ENCODE data around the gene EIF4E2. TPM values are rescaled to one million over a fixed set of nuclear protein-coding genes. Genes with fewer than 3 reads are reported as not detected.

The EIF4E2 gene
- total and polyA plus RNA-seq, 2 of the 4 experiments (the other 2 are of a cell fraction), result 52.1 to 105 TPM

- no peak overlapping the region for H4K91ac ChIP-seq (ENCODE audit: insufficient read depth, low read depth, low read length)
- H3K27ac ChIP-seq (ENCODE audit: insufficient read depth, low read length), result no peak overlapping the region
- CTCF ChIA-PET, result no interaction called here
Measured at GRCh38 chr2:232528746-232529460, 21.6 kb upstream of the EIF4E2 start.

More at GRCh38 chr2:232528746-232529460, 21.6 kb upstream of the EIF4E2 start:
- H3K4me2 ChIP-seq (ENCODE audit: low read depth, low read length), result no peak overlapping the region
- no TSS peak for BruUV-seq (replicated peaks)
- no peak overlapping the region for H2AK9ac ChIP-seq (replicated peaks; ENCODE audit: low read depth, low read length, poor library complexity)
- no peak overlapping the region for H3K18ac ChIP-seq (ENCODE audit: low read depth, low read length)
- no peak overlapping the region for H3K4me3 ChIP-seq (ENCODE audit: insufficient read depth, low read depth, low read length)
- POLR2A ChIA-PET (ENCODE audit: unreplicated experiment), result no interaction called here
- no peaks in the 10 kb centered on the region for H3K4me1 ChIP-seq (ENCODE audit: control insufficient read depth, insufficient read depth, low read length)
- H3K36me3 ChIP-seq (ENCODE audit: control insufficient read depth, insufficient read depth, low read length), result no peaks in the 10 kb centered on the region
- DNase-seq (no peak), ATAC-seq (ENCODE audit: low read depth) (no peak)
- no peak overlapping the region for H3K23ac ChIP-seq (ENCODE audit: low read depth, low read length)
- no peak overlapping the region for H3K4ac ChIP-seq (ENCODE audit: low read depth, low read length)
- H2AFZ ChIP-seq (replicated peaks; ENCODE audit: low read length, poor library complexity), result no peak overlapping the region
- no peaks in the 10 kb centered on the region for H3K9me3 ChIP-seq (ENCODE audit: control insufficient read depth, insufficient read depth, low read length)
- H2BK120ac ChIP-seq (ENCODE audit: low read depth, low read length), result no peak overlapping the region
- dilution Hi-C loops (cut with HindIII; ENCODE audit: low sequenced_read_pairs, unreplicated experiment), result no loop called here
- no peak overlapping the region for H2BK5ac ChIP-seq (ENCODE audit: low read depth, low read length, poor library complexity, severe bottlenecking)
- H2AK5ac ChIP-seq (ENCODE audit: low read depth, low read length), result no peak overlapping the region
- peaks cover 38% of the 10 kb centered on the region for H3K27me3 ChIP-seq (ENCODE audit: control insufficient read depth, insufficient read depth, low read length)
- TF ChIP-seq MAFK (IDR thresholded peaks at IDR 0.05; ENCODE audit: low read depth, low read length) (no peak), CEBPB (IDR thresholded peaks at IDR 0.05; ENCODE audit: low read depth, low read length) (no peak), RCOR1 (IDR thresholded peaks at IDR 0.05; ENCODE audit: insufficient replicate concordance, low read length) (no peak)
- in situ Hi-C loops (cut with MboI; ENCODE audit: low sequenced_read_pairs), result no loop called here
- no peak overlapping the region for H3K9ac ChIP-seq (ENCODE audit: low read depth, low read length)
- no peaks in the 10 kb centered on the region for H3K79me1 ChIP-seq (ENCODE audit: low read depth in 1 of 2, low read length in 2 of 2)
- no peaks in the 10 kb centered on the region for H4K20me1 ChIP-seq (ENCODE audit: insufficient read depth, low read length)
- H3K14ac ChIP-seq (replicated peaks; ENCODE audit: low read depth, low read length), result no peak overlapping the region
- intact Hi-C loops (cut with micrococcal nuclease), result no loop called here
- H4K5ac ChIP-seq (ENCODE audit: low read depth, low read length), result no peak overlapping the region
- H2BK20ac ChIP-seq (ENCODE audit: low read depth, low read length), result no peak overlapping the region
- WGBS, 2 experiments (ENCODE audit: extremely low coverage in 2 of 2, insufficient read length in 1 of 2), result 60% methylated on average over 6 of the region's 11 CpGs; no CpG with 5 or more reads in 1 of the 2 experiments
- no peaks in the 10 kb centered on the region for H3K9me1 ChIP-seq (ENCODE audit: insufficient read depth, low read length)
- no peak overlapping the region for H4K8ac ChIP-seq (ENCODE audit: low read depth in 2 of 2, low read length in 2 of 2)
- no peak overlapping the region for H2BK15ac ChIP-seq (ENCODE audit: low read depth, low read length)
- H3K56ac ChIP-seq (ENCODE audit: extremely low read depth, insufficient read depth, low read length), result no peak overlapping the region

Measured in IMR-90 (cell line).